VCaP (cell line): ENCODE measurements around the gene TMX4.
"Not testable (repeated sequence)": the region's sequence is repeated elsewhere in the genome, so short reads cannot be mapped to it uniquely, and the experiment has no call there.

Experiments used
- H3K27ac ChIP-seq: fragments of 450-650 bp; 2 replicates; pipeline ENCODE4 v1.5.1; 2017
- CTCF ChIP-seq: fragments of 450-650 bp; conservative IDR thresholded peaks from 2 replicates; pipeline ENCODE4 v1.5.1; 2017; ENCODE audit warnings: mild to moderate bottlenecking, moderate library complexity

Gene TMX4

GRCh38 chr20:7966176-7966575, 53.4 kb downstream of the TMX4 start:
- peak overlapping the region; percentile 38; the same call in 1 of the 2 replicates for H3K27ac ChIP-seq
- TF ChIP-seq CTCF, result no peak

DNA sequence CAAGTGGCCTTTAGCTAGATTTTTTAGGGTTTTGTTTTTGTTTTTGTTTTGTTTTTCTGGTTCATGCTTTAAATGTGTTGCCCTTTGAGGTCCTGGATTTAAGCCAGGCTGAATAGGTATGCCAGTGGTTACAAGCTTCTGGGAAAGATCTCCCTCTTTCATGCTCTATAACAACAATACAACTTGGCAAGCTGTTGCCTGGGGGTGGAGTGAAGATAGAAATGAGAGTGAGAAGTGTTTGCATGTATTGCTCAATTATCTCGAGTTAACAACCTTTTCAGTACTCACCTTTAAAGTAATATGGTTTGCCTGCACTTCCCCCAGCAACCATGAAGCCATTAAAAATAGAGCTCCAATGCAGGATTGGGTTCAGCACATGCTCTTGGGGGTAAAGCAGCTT, 60.1 kb downstream of the TMX4 start:
- TF ChIP-seq CTCF, result no peak
- no peak overlapping the region for H3K27ac ChIP-seq

GRCh38 chr20:7956561-7956960, 63.0 kb downstream of the TMX4 start:
- H3K27ac ChIP-seq, result not testable (repeated sequence)

DNA sequence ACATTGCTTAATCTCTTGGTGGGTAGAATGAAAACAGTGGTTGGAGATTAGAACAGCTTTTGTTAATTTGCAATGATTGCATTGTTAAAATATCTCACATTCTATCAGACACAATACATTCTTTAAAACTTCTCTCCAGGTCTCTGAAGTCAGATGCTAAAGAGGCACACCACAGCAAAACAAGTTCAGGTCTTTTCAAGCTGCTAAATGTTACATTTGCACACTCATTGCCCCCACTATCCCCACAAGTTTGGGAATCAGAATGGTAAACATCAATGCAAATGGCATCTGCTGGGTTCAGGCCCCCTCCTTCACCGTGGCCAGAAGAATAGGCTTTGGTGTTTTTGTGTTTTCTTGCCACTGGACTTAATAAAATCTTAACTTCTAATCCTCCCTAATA, 69.2 kb downstream of the TMX4 start:
- H3K27ac ChIP-seq, result no peak overlapping the region
- no peak for TF ChIP-seq CTCF

DNA sequence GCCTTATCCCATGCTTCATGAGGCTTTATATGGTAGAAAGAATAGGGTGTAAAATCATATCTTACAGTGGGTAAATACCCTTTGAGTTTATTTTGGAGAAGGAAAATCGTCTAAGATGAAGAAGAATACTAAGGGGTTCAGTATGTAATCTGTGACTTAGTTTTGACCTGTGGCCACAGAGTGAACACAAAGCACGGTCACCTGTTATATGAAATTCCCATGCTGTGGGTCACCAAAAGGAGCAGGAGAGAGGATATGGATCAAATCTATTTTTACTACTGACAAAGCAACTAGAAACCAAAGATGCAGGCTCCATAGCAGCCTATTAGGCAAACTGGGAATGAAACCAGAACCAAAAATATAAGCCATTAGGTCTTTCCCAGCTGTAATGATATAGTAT, 75.7 kb downstream of the TMX4 start:
- no peak for TF ChIP-seq CTCF
- no peak overlapping the region for H3K27ac ChIP-seq

- no peak for TF ChIP-seq CTCF
- H3K27ac ChIP-seq, result peak within 1 kb of the TSS; percentile 63
Measured at GRCh38 chr20:7940341-7940740, 79.2 kb downstream of the TMX4 start, which contains the start of gene HAO1. Gene HAO1, minus strand, starts transcription at chr20:7940458. Its CDS starts 36 bp downstream, at chr20:7940422.

- TF ChIP-seq CTCF, result no peak
- peak overlapping the region; percentile 63 for H3K27ac ChIP-seq
Measured at GRCh38 chr20:7939663-7940062, 79.9 kb downstream of the TMX4 start.

- no peak for TF ChIP-seq CTCF
Measured at GRCh38 chr20:7938058-7938457, 81.5 kb downstream of the TMX4 start.

More at GRCh38 chr20:7938058-7938457, 81.5 kb downstream of the TMX4 start:
- peak overlapping the region; percentile 63; the same call in 1 of the 2 replicates for H3K27ac ChIP-seq
